ENCODE measurements around the gene MICU1. TPM values are rescaled to one million over a fixed set of nuclear protein-coding genes. Genes with fewer than 3 reads are reported as not detected.
"Not testable (repeated sequence)": the region's sequence is repeated elsewhere in the genome, so short reads cannot be mapped to it uniquely, and the experiment has no call there.

The MICU1 gene
- total RNA-seq, 4 donors from 2014 or later: 24.4 to 195 (median 66.9) TPM

GRCh38 chr10:72654720-72655119 lies 28.8 kb upstream of the MICU1 start:
- TF ChIP-seq POLR2A (IDR thresholded peaks at IDR 0.05) (no peak), CTCF (IDR thresholded peaks at IDR 0.05) (no peak)
- no peaks in the 10 kb centered on the region for H3K36me3 ChIP-seq
- no peak overlapping the region for H3K27ac ChIP-seq
- no peak for DNase-seq
- intact Hi-C loops (cut with DNase I; ENCODE audit: low total_unique reads): no loop called here
- no peaks in the 10 kb centered on the region for H3K27me3 ChIP-seq
- no peaks in the 10 kb centered on the region for H3K4me1 ChIP-seq
- H3K4me3 ChIP-seq: no peak overlapping the region
- H3K9me3 ChIP-seq: no peaks in the 10 kb centered on the region

GRCh38 chr10:72653383-72654096 lies 27.7 kb upstream of the MICU1 start:
- intact Hi-C loops (cut with DNase I; ENCODE audit: low total_unique reads): no loop called here
- Histone ChIP-seq H3K4me1 (no peaks in the 10 kb centered on the region), H3K9me3 (no peaks in the 10 kb centered on the region), H3K4me3 (no peak overlapping the region), H3K36me3 (no peaks in the 10 kb centered on the region), H3K27ac (no peak overlapping the region), H3K27me3 (no peaks in the 10 kb centered on the region)
- TF ChIP-seq POLR2A (IDR thresholded peaks at IDR 0.05) (no peak), CTCF (IDR thresholded peaks at IDR 0.05) (no peak)
- DNase-seq: no peak

- no peaks in the 10 kb centered on the region for H3K4me1 ChIP-seq
- no peak for DNase-seq
- no peaks in the 10 kb centered on the region for H3K9me3 ChIP-seq
- no peaks in the 10 kb centered on the region for H3K27me3 ChIP-seq
- no peaks in the 10 kb centered on the region for H3K36me3 ChIP-seq
- no peak for TF ChIP-seq POLR2A (IDR thresholded peaks at IDR 0.05)
- no peak for TF ChIP-seq CTCF (IDR thresholded peaks at IDR 0.05)
- H3K27ac ChIP-seq: no peak overlapping the region
- intact Hi-C loops (cut with DNase I; ENCODE audit: low total_unique reads): no loop called here
- H3K4me3 ChIP-seq: no peak overlapping the region
Measured at GRCh38 chr10:72649291-72649690, 23.4 kb upstream of the MICU1 start.

- TF ChIP-seq POLR2A (IDR thresholded peaks at IDR 0.05): no peak
- TF ChIP-seq CTCF (IDR thresholded peaks at IDR 0.05): no peak
- H3K9me3 ChIP-seq: no peaks in the 10 kb centered on the region
- no peaks in the 10 kb centered on the region for H3K27me3 ChIP-seq
- H3K36me3 ChIP-seq: no peaks in the 10 kb centered on the region
- no peak for DNase-seq
- no peak overlapping the region for H3K4me3 ChIP-seq
- no peaks in the 10 kb centered on the region for H3K4me1 ChIP-seq
- intact Hi-C loops (cut with DNase I; ENCODE audit: low total_unique reads): no loop called here
- H3K27ac ChIP-seq: no peak overlapping the region
Measured at GRCh38 chr10:72648301-72648700, 22.4 kb upstream of the MICU1 start.

- H3K27ac ChIP-seq; DNase-seq; H3K27me3 ChIP-seq; H3K4me3 ChIP-seq; H3K36me3 ChIP-seq; H3K9me3 ChIP-seq; H3K4me1 ChIP-seq; intact Hi-C loops (cut with DNase I; ENCODE audit: low total_unique reads): not testable (repeated sequence)
Measured at GRCh38 chr10:72646971-72647370, 21.1 kb upstream of the MICU1 start.
